ENCODE measurements around the gene TEX51.

TEX51 gene

DNA sequence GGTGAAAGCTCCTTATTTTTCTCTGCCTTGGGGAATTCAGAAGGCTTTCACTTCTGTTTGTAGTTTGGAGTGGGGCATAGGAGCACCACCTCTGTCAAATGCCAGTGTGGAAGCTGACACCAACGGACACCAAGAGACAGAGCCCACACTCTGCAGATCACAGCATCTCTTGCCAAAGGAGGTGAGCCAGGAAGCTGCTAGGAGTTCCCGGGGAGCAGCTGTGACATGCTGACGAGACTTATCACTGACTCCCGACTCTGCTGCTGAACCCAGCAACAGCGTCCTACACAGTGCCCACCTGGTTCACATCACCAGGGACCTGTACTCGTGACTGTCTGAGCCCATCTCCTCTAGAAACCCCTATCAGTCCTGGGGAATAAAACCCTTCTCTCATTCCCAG is 8.1 kb downstream of the TEX51 start:
- no peak overlapping the region for H3K27ac ChIP-seq (ENCODE audit: low read depth, low read length, poor library complexity, severe bottlenecking)
- no peak overlapping the region for H3K9ac ChIP-seq (ENCODE audit: low read length)

DNA sequence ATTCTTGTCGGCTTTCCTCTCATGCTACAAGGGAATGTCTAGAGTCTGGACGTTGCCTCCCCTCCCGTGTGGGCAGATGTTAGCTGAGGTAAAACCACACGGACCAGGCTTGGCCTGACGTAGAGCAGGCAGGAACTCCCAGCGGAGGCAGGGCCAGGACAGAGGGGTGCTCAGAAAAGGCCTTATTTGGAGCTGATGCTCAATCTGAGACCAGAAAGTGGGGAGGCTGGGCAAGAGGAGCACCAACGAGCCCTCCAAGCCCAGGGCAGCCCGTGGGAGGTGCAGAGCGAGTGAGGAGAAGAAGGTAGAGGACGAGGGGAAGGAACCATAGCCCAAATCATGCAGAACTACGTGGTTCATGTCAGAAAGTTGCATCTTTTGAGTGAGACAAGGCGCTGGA is 9.0 kb downstream of the TEX51 start:
- no peak overlapping the region for H2AFZ ChIP-seq (ENCODE audit: low read length)
- H3K27ac ChIP-seq (ENCODE audit: low read depth, low read length, poor library complexity, severe bottlenecking): no peak overlapping the region
- H3K9me2 ChIP-seq (ENCODE audit: low read depth, low read length): no peaks in the 10 kb centered on the region
- peaks cover 3% of the 10 kb centered on the region; the same call in 1 of the 2 replicates for H3K27me3 ChIP-seq (ENCODE audit: insufficient read depth, low read length)
- no peak overlapping the region for H3K4me3 ChIP-seq (ENCODE audit: low read depth, low read length, poor library complexity, severe bottlenecking)
- no peaks in the 10 kb centered on the region for H3K36me3 ChIP-seq (ENCODE audit: insufficient read depth, low read length)
- no peaks in the 10 kb centered on the region for H3K79me2 ChIP-seq (ENCODE audit: insufficient read depth, low read length)
- no peak overlapping the region for H3K4me2 ChIP-seq (ENCODE audit: low read length)
- no peaks in the 10 kb centered on the region for H3K4me1 ChIP-seq (ENCODE audit: insufficient read depth, low read length, severe bottlenecking)
- TF ChIP-seq, protein P1, sequence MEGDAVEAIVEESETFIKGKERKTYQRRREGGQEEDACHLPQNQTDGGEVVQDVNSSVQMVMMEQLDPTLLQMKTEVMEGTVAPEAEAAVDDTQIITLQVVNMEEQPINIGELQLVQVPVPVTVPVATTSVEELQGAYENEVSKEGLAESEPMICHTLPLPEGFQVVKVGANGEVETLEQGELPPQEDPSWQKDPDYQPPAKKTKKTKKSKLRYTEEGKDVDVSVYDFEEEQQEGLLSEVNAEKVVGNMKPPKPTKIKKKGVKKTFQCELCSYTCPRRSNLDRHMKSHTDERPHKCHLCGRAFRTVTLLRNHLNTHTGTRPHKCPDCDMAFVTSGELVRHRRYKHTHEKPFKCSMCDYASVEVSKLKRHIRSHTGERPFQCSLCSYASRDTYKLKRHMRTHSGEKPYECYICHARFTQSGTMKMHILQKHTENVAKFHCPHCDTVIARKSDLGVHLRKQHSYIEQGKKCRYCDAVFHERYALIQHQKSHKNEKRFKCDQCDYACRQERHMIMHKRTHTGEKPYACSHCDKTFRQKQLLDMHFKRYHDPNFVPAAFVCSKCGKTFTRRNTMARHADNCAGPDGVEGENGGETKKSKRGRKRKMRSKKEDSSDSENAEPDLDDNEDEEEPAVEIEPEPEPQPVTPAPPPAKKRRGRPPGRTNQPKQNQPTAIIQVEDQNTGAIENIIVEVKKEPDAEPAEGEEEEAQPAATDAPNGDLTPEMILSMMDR (IDR thresholded peaks at IDR 0.05; ENCODE audit: low read length): no peak
- TF ChIP-seq EZH2 (IDR thresholded peaks at IDR 0.05; ENCODE audit: borderline replicate concordance, low read length): no peak
- H3K9ac ChIP-seq (ENCODE audit: low read length): no peak overlapping the region
- no peaks in the 10 kb centered on the region for H3F3A ChIP-seq (ENCODE audit: insufficient read depth, low read length)
- 0 out of 2 replicates have a peak, but pooled peaks cover 5% of the 10 kb centered on the region for H3K9me3 ChIP-seq (ENCODE audit: low read length)
- H4K20me1 ChIP-seq (ENCODE audit: insufficient read depth, low read length): no peaks in the 10 kb centered on the region

More for the DNA sequence above, 8.1 kb downstream of the TEX51 start:
- no peaks in the 10 kb centered on the region for H3K79me2 ChIP-seq (ENCODE audit: insufficient read depth, low read length)
- H4K20me1 ChIP-seq (ENCODE audit: insufficient read depth, low read length): no peaks in the 10 kb centered on the region
- TF ChIP-seq, protein P1 (IDR thresholded peaks at IDR 0.05; ENCODE audit: low read length): no peak
- no peak for TF ChIP-seq EZH2 (IDR thresholded peaks at IDR 0.05; ENCODE audit: borderline replicate concordance, low read length)
- H3K27me3 ChIP-seq (ENCODE audit: insufficient read depth, low read length): peaks cover 3% of the 10 kb centered on the region; the same call in 1 of the 2 replicates
- H2AFZ ChIP-seq (ENCODE audit: low read length): no peak overlapping the region
- 0 out of 2 replicates have a peak, but pooled peaks cover 5% of the 10 kb centered on the region for H3K9me3 ChIP-seq (ENCODE audit: low read length)
- no peak overlapping the region for H3K4me3 ChIP-seq (ENCODE audit: low read depth, low read length, poor library complexity, severe bottlenecking)
- no peaks in the 10 kb centered on the region for H3K4me1 ChIP-seq (ENCODE audit: insufficient read depth, low read length, severe bottlenecking)
- no peaks in the 10 kb centered on the region for H3K36me3 ChIP-seq (ENCODE audit: insufficient read depth, low read length)
- no peak overlapping the region for H3K4me2 ChIP-seq (ENCODE audit: low read length)
- H3K9me2 ChIP-seq (ENCODE audit: low read depth, low read length): no peaks in the 10 kb centered on the region
- no peaks in the 10 kb centered on the region for H3F3A ChIP-seq (ENCODE audit: insufficient read depth, low read length)

DNA sequence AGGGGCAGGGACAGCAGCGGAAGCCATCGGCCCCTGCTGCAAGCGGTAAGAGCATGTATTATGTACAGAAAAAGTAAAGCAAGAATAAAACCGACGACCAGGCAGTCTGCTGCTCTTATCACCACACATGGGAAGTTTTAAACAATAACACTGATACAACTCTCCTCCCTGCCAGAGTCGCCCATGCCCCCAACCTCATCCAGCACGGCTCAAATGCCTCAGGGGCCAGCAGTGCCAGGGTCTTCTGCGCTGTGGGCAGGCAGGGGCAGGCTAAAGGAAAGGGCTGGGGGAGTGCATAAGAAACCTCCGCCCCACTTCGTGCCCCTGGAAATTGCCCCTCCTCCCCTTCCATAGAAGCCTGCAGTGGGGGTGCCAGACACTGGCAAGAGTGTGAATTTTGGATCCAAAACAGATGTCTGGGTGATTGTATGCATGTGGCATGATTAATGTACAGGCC is 10.1 kb downstream of the TEX51 start:
- TF ChIP-seq EZH2 (IDR thresholded peaks at IDR 0.05; ENCODE audit: borderline replicate concordance, low read length): no peak
- TF ChIP-seq, protein P1 (IDR thresholded peaks at IDR 0.05; ENCODE audit: low read length): no peak
- H3K4me3 ChIP-seq (ENCODE audit: low read depth, low read length, poor library complexity, severe bottlenecking): no peak overlapping the region
- H3K9ac ChIP-seq (ENCODE audit: low read length): no peak overlapping the region
- no peaks in the 10 kb centered on the region for H3F3A ChIP-seq (ENCODE audit: insufficient read depth, low read length)
- H3K4me1 ChIP-seq (ENCODE audit: insufficient read depth, low read length, severe bottlenecking): no peaks in the 10 kb centered on the region
- H2AFZ ChIP-seq (ENCODE audit: low read length): no peak overlapping the region
- no peak overlapping the region for H3K4me2 ChIP-seq (ENCODE audit: low read length)
- H3K27ac ChIP-seq (ENCODE audit: low read depth, low read length, poor library complexity, severe bottlenecking): no peak overlapping the region
- H3K36me3 ChIP-seq (ENCODE audit: insufficient read depth, low read length): no peaks in the 10 kb centered on the region
- H3K79me2 ChIP-seq (ENCODE audit: insufficient read depth, low read length): no peaks in the 10 kb centered on the region
- peaks cover 3% of the 10 kb centered on the region; the same call in 1 of the 2 replicates for H3K27me3 ChIP-seq (ENCODE audit: insufficient read depth, low read length)
- no peaks in the 10 kb centered on the region for H4K20me1 ChIP-seq (ENCODE audit: insufficient read depth, low read length)
- 0 out of 2 replicates have a peak, but pooled peaks cover 5% of the 10 kb centered on the region for H3K9me3 ChIP-seq (ENCODE audit: low read length)
- no peaks in the 10 kb centered on the region for H3K9me2 ChIP-seq (ENCODE audit: low read depth, low read length)
